Vagina (tissue), 2 donors: ENCODE data around the gene DDX19B.

Experiments used
- CTCF ChIP-seq, 3 experiments: fragments of 450-650 bp in 2 of 3; fragments of 200-600 bp in 1 of 3; sonication (generic) in 1 of 3; IDR thresholded peaks; one replicate each; pipeline ENCODE4 v1.5.1; 2017 to 2019; ENCODE audit warnings: antibody characterized with exemption in 3 of 3, mild to moderate bottlenecking in 2 of 3, moderate library complexity in 2 of 3
- POLR2A ChIP-seq, 2 donors: fragments of 450-650 bp; IDR thresholded peaks; one replicate each; pipeline ENCODE4 v1.6.1; 2017; ENCODE audit warnings: antibody characterized with exemption in 2 of 2, mild to moderate bottlenecking in 2 of 2, moderate library complexity in 2 of 2
- POLR2AphosphoS5 ChIP-seq, 2 donors: sonication (generic); formaldehyde crosslinking; IDR thresholded peaks; one replicate each; pipeline ENCODE4 v1.9.0; 2017; ENCODE audit warnings: antibody characterized with exemption in 2 of 2, mild to moderate bottlenecking in 2 of 2, low read depth in 1 of 2; ENCODE audit not compliant: insufficient read depth in 1 of 2

GRCh38 chr16:70269471-70269870 lies 29.5 kb upstream of the DDX19B start:
- TF ChIP-seq CTCF (IDR thresholded peaks at IDR 0.05) (no peak), POLR2A (IDR thresholded peaks at IDR 0.05) (no peak), POLR2AphosphoS5 (IDR thresholded peaks at IDR 0.05; ENCODE audit: insufficient read depth in 1 of 2, low read depth in 1 of 2) (no peak)
